ENCODE data around the gene RAP2A.

The RAP2A gene

DNA sequence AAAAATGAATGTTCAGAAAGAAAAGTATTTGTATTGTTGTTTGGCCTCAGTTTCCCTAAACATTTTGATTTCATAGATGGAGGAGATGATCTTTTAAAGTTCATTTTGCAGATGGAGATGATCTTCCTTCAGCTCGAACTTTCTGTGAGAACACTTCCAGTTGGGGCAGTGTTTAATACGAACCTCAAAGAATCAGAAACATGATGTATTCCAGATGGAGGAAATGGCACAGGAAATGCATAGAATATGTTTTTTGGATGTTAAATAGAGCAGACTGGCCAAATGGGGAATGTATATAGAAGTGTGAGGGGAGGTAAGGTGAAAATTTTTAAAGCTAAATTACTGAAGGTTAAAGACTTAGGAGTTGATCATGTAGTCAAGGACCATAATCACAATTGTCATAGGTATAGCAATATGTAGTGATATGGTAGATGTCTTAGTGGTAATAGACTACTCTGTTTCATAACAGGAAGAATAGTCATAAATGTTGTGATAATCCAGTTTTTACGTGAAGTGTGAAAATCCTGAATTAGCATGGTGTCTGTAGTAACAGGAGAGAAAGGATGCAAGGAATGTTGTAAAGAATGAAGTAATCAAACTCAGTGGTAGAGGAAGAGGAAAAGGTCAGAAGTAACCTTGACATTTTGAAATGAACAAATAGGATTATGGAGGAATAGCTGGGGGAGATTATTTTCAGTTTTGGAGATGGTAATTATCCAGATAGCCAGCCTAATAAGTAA, 5.1 kb downstream of the RAP2A start:
- TF ChIP-seq CTCF (IDR thresholded peaks at IDR 0.05): no peak

GRCh38 chr13:97440598-97441170, 6.7 kb downstream of the RAP2A start:
- TF ChIP-seq CTCF (IDR thresholded peaks at IDR 0.05): no peak

- no peak for TF ChIP-seq CTCF (IDR thresholded peaks at IDR 0.05)
Observed at GRCh38 chr13:97441368-97441767, 7.4 kb downstream of the RAP2A start.

GRCh38 chr13:97445522-97446187, 11.7 kb downstream of the RAP2A start:
- no peak for TF ChIP-seq CTCF (IDR thresholded peaks at IDR 0.05)

- TF ChIP-seq CTCF (IDR thresholded peaks at IDR 0.05): no peak
Observed at GRCh38 chr13:97446448-97446847, 12.5 kb downstream of the RAP2A start.

- no peak for TF ChIP-seq CTCF (IDR thresholded peaks at IDR 0.05)
Observed at GRCh38 chr13:97448503-97449251, 14.7 kb downstream of the RAP2A start.

DNA sequence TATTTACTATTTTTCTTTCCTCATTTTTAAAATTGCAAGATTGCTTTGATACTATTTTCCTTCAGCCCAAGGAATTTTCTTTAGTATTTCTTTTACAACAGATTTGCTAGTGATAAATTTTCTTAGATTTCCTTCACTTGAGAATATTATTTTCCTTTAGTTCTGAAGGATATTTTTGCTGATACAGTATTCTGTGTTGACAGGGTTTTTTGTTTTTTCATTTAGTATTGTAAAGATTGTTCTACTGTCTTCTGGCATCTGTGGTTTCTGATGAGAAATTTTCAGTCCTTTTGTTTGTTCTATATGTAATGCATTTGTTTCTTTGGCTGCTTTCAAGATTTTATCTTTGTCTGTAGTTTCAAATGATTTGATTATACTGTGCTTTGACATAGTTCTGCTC, 20.7 kb downstream of the RAP2A start:
- TF ChIP-seq CTCF (IDR thresholded peaks at IDR 0.05): no peak
